ENCODE results near the gene CHCHD4. TPM values are rescaled to one million over a fixed set of nuclear protein-coding genes. Genes with fewer than 3 reads are reported as not detected.
A peak's percentile ranks its signal among the peaks of the same experiment; 100 is the strongest.
"Not testable (repeated sequence)": the region's sequence is repeated elsewhere in the genome, so short reads cannot be mapped to it uniquely, and the experiment has no call there.

Gene CHCHD4
- total RNA-seq, 2 donors from 2014 or later = 11.6 to 27.6 TPM

DNA sequence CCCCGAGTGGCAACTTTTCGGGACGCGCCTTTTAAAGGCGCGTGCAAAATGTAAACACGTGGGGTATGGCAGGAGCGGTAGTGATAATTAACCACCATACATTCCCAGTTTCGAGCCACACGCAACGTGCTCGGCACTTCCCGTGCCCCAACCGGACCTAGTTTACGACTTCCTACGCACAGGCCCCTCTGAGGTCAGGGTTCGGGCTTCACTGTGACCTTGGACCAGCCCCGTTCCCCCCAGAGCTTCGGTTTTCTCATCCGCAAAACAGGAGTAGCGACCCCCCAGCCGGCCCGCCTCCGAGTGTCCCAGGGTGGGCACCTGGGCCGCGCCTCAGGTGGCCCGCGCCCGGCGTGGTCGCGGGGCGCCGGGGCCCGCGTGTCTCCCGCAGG is 451 bp downstream of the CHCHD4 start:
- ATAC-seq (replicated peaks) = peak; percentile 18
- peak overlapping the region; percentile 97 for H3K27ac Mint-ChIP-seq
- H3K36me3 Mint-ChIP-seq (ENCODE audit: low read depth) = peaks cover 70% of the 10 kb centered on the region
- H3K27me3 Mint-ChIP-seq = no peaks in the 10 kb centered on the region
- H3K9me3 Mint-ChIP-seq = no peaks in the 10 kb centered on the region
- peaks cover 34% of the 10 kb centered on the region for H3K4me1 Mint-ChIP-seq
- peak overlapping the region; percentile 97 for H3K4me3 Mint-ChIP-seq

GRCh38 chr3:14123308-14124222 is 1.1 kb downstream of the CHCHD4 start:
- no peaks in the 10 kb centered on the region for H3K9me3 Mint-ChIP-seq
- no peaks in the 10 kb centered on the region for H3K27me3 Mint-ChIP-seq
- H3K4me3 Mint-ChIP-seq = peak overlapping the region; percentile 97
- H3K4me1 Mint-ChIP-seq = peaks cover 29% of the 10 kb centered on the region
- no peak for ATAC-seq (replicated peaks)
- H3K36me3 Mint-ChIP-seq (ENCODE audit: low read depth) = peaks cover 63% of the 10 kb centered on the region
- peak overlapping the region; percentile 97 for H3K27ac Mint-ChIP-seq

- no peak for ATAC-seq (replicated peaks)
- peaks cover 19% of the 10 kb centered on the region for H3K4me1 Mint-ChIP-seq
- no peaks in the 10 kb centered on the region for H3K9me3 Mint-ChIP-seq
- H3K27me3 Mint-ChIP-seq = no peaks in the 10 kb centered on the region
- peak overlapping the region; percentile 97 for H3K4me3 Mint-ChIP-seq
- H3K36me3 Mint-ChIP-seq (ENCODE audit: low read depth) = peaks cover 55% of the 10 kb centered on the region
- peak overlapping the region; percentile 97 for H3K27ac Mint-ChIP-seq
Observed at GRCh38 chr3:14122301-14122700, 2.4 kb downstream of the CHCHD4 start.

- Mint-ChIP-seq H3K36me3 (ENCODE audit: low read depth) (peaks cover 54% of the 10 kb centered on the region), H3K9me3 (no peaks in the 10 kb centered on the region), H3K4me1 (peaks cover 16% of the 10 kb centered on the region), H3K4me3 (peak overlapping the region; percentile 97), H3K27me3 (no peaks in the 10 kb centered on the region), H3K27ac (no peak overlapping the region)
- no peak for ATAC-seq (replicated peaks)
Observed at GRCh38 chr3:14121859-14122258, 2.8 kb downstream of the CHCHD4 start.

DNA sequence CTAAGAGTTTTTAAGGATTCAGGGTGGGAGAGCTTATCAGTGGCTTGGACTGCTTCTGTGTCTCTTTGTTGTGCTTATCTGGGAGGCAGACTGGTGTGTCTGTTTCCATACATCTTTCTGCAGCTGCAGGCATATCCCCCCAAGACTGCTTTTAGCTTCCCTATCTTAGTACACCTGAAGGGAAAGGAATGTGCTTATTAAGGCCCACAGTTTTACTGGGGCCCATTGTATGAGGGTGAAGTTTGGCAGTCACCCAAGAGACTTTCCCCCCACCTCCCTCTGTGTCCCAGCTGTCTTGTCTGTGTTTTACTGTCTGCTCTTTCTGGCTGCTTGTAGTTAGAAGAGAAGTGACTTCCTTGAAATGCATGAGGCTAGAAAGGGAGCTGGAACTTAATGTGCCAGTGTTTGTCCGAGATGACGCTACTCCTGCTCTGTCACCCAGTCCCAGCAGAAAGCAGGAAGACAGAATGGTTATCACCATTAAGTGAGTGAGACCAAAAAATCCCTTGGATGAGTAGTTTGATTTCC is 3.7 kb downstream of the CHCHD4 start:
- H3K9me3 Mint-ChIP-seq; H3K27ac Mint-ChIP-seq; H3K27me3 Mint-ChIP-seq; ATAC-seq (replicated peaks); H3K4me3 Mint-ChIP-seq: not testable (repeated sequence)
- Mint-ChIP-seq H3K36me3 (ENCODE audit: low read depth) (peaks cover 61% of the 10 kb centered on the region), H3K4me1 (peaks cover 15% of the 10 kb centered on the region)

GRCh38 chr3:14120111-14120920 is 4.4 kb downstream of the CHCHD4 start:
- no peak overlapping the region for H3K4me3 Mint-ChIP-seq
- H3K4me1 Mint-ChIP-seq = peaks cover 11% of the 10 kb centered on the region
- H3K36me3 Mint-ChIP-seq (ENCODE audit: low read depth) = peaks cover 61% of the 10 kb centered on the region
- no peak overlapping the region for H3K27ac Mint-ChIP-seq
- no peaks in the 10 kb centered on the region for H3K27me3 Mint-ChIP-seq
- H3K9me3 Mint-ChIP-seq = no peaks in the 10 kb centered on the region
- ATAC-seq (replicated peaks) = no peak

- Mint-ChIP-seq H3K9me3 (no peaks in the 10 kb centered on the region), H3K4me3 (no peak overlapping the region), H3K36me3 (ENCODE audit: low read depth) (peaks cover 63% of the 10 kb centered on the region), H3K4me1 (peaks cover 11% of the 10 kb centered on the region), H3K27ac (no peak overlapping the region), H3K27me3 (no peaks in the 10 kb centered on the region)
- ATAC-seq (replicated peaks) = no peak
Observed at GRCh38 chr3:14119651-14120050, 5.0 kb downstream of the CHCHD4 start.

DNA sequence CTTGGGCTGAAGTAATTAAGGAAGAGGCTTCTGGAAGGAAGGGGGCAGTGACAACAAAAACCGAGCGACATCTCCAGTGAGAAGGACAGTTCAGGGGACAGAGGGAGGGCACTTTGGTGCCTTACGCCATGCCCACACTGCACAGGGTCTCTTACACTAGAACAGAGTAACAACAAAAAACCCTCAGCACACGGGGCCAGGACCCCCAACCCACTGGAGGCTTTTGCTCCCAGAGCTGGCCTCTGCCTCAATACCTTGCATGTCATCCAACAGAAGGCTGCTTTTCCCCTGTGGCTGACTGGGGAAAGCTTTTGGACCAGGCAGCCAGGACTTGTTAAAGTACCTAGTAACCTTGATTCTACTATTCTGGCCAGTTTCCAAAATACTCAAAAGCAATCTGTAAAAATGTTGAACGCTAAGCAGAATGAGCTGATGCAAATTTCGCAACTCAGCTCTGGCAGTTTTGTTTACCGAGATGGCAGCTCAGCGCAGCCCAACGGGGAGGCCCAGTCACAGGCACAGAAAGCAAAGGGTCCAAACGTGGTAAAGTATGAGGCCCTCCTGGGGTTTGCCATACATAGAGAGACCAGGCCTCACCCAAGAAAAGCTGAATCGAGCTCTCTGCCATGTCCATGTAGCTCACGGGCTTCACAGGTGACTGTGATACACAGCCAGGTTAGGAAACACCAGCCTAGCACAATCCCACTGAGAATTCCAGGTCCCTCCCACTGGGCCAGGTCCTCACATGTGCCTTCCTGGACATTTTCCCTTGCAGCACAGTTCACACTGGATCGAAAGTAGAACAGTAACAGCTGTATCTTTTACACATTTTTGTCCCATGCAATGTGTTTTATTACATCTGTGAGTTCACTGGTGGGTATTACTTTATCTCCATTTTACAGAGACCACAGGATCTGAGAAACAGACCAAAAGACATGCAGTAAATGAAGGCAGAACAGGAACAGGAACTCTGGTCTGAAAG is 6.0 kb downstream of the CHCHD4 start:
- no peak for ATAC-seq (replicated peaks)
- peaks cover 11% of the 10 kb centered on the region for H3K4me1 Mint-ChIP-seq
- H3K27me3 Mint-ChIP-seq = no peaks in the 10 kb centered on the region
- H3K27ac Mint-ChIP-seq = no peak overlapping the region
- H3K9me3 Mint-ChIP-seq = no peaks in the 10 kb centered on the region
- no peak overlapping the region for H3K4me3 Mint-ChIP-seq
- H3K36me3 Mint-ChIP-seq (ENCODE audit: low read depth) = peaks cover 73% of the 10 kb centered on the region

- no peak overlapping the region for H3K4me3 Mint-ChIP-seq
- H3K27ac Mint-ChIP-seq = no peak overlapping the region
- no peaks in the 10 kb centered on the region for H3K27me3 Mint-ChIP-seq
- H3K36me3 Mint-ChIP-seq (ENCODE audit: low read depth) = peaks cover 76% of the 10 kb centered on the region
- ATAC-seq (replicated peaks) = no peak
- H3K4me1 Mint-ChIP-seq = peaks cover 6% of the 10 kb centered on the region
- no peaks in the 10 kb centered on the region for H3K9me3 Mint-ChIP-seq
Observed at GRCh38 chr3:14117468-14118399, 6.9 kb downstream of the CHCHD4 start.

DNA sequence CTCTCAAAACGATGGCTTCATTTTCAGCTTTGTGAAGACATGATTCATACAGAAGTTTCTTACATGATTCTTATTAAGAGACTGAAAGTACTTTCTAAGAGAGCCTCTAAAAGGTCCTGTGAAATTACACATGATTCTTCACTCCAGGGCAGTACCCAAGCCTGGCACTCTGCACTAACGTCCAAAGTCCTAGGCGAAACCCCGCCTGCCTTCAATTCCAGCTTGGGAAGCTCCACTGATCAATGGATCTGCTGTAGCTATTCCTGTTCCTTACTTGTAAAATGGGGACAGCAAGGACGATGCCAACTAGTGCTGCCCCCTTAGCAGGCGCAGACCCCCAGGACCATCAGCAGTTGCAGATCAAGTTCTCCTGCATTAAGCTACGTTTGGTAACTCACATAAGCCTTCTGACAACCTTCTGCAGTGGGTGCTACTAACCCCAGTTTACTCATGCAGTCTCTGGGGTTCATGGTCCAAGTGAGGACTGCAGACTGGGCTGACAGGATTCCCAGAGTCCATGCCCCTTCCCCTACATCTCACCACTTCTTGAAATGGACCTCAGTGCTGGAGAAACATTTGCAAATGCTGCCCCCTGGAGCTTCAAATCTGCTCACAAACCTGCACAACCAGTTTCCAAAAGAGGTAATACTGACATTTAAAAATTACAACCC is 10.6 kb downstream of the CHCHD4 start:
- no peaks in the 10 kb centered on the region for H3K4me1 Mint-ChIP-seq
- no peak for ATAC-seq (replicated peaks)
- peaks cover 59% of the 10 kb centered on the region for H3K36me3 Mint-ChIP-seq (ENCODE audit: low read depth)
- H3K27me3 Mint-ChIP-seq = no peaks in the 10 kb centered on the region
- H3K27ac Mint-ChIP-seq = no peak overlapping the region
- no peak overlapping the region for H3K4me3 Mint-ChIP-seq
- H3K9me3 Mint-ChIP-seq = no peaks in the 10 kb centered on the region

DNA sequence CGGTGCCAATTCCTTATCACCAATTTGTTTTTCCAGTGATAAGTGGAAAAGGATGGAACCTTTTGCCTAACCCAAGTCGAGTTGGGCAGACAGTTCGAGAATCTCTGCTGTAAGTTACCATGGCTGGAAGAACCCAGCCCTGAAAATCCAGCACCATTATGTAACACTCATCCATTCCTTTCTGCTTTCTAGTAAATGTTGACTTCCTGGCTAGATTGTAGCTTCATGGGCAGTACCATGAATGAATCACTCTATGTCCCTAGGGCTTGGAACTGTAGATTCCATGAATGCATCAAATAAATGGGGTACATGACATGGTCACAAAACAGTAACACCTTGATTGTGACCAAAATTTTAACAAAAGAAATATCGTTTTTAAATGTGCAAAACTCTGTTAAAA is 14.0 kb downstream of the CHCHD4 start:
- Mint-ChIP-seq H3K27ac (no peak overlapping the region), H3K4me3 (no peak overlapping the region), H3K9me3 (no peaks in the 10 kb centered on the region), H3K36me3 (ENCODE audit: low read depth) (peaks cover 45% of the 10 kb centered on the region), H3K27me3 (no peaks in the 10 kb centered on the region), H3K4me1 (no peaks in the 10 kb centered on the region)
- ATAC-seq (replicated peaks) = no peak

- H3K9me3 Mint-ChIP-seq; H3K27ac Mint-ChIP-seq; H3K4me1 Mint-ChIP-seq; ATAC-seq (replicated peaks); H3K4me3 Mint-ChIP-seq; H3K27me3 Mint-ChIP-seq: not testable (repeated sequence)
- H3K36me3 Mint-ChIP-seq (ENCODE audit: low read depth) = peaks cover 36% of the 10 kb centered on the region
Observed at GRCh38 chr3:14109821-14110220, 14.8 kb downstream of the CHCHD4 start.
